PC-9 (cell line): ENCODE results near the gene AMIGO1. TPM values are rescaled to one million over a fixed set of nuclear protein-coding genes. Genes with fewer than 3 reads are reported as not detected.

Source experiments
- Bru-seq: library from RNA; stranded (reverse); fragments of 400-500 nt; gene quantifications from one replicate; lab custom pipeline; 2021; lab: Mats Ljungman, UMichigan
- BruChase-seq, 2 experiments: library from RNA; stranded (reverse); fragments of 400-500 nt; gene quantifications; one replicate each; lab custom pipeline; 2021; lab: Mats Ljungman, UMichigan
- BruUV-seq: library from RNA; stranded (reverse); fragments of 400-500 nt; replicated peaks from 2 replicates; lab custom pipeline; 2021; lab: Mats Ljungman, UMichigan
- CTCF ChIA-PET: fragments of 300-600 bp; sonication (Branson Sonifier 250); formaldehyde crosslinking; loops from one replicate; lab custom pipeline; 2022; ENCODE audit warnings: antibody characterized with exemption; lab: Charles Lee
- POLR2A ChIA-PET: fragments of 300-600 bp; sonication (Branson Sonifier 250); formaldehyde crosslinking; loops from one replicate; lab custom pipeline; 2022; ENCODE audit warnings: antibody characterized with exemption; ENCODE audit not compliant: unreplicated experiment; lab: Charles Lee
- DNase-seq, 2 experiments: peaks; one replicate each; pipeline versions ENCODE4 v3.0.0 to v3.0.0-alpha.2; 2015 to 2022; ENCODE audit warnings: mixed read lengths in 1 of 2
- H2AFZ ChIP-seq: fragments of 200-600 bp; sonication (generic); 2 replicates; pipeline ENCODE4 v1.8.1; 2017; ENCODE audit warnings: antibody characterized with exemption
- H3F3A ChIP-seq: fragments of 200-600 bp; sonication (generic); 2 replicates; pipeline ENCODE4 v1.8.1; 2017; ENCODE audit warnings: antibody characterized with exemption, mild to moderate bottlenecking, low read depth; ENCODE audit not compliant: insufficient read depth
- H3K27ac ChIP-seq: fragments of 200-600 bp; sonication (generic); 2 replicates; pipeline ENCODE4 v1.6.1; 2016; ENCODE audit warnings: mixed run types
- H3K27me3 ChIP-seq: fragments of 200-600 bp; sonication (generic); 2 replicates; pipeline ENCODE4 v1.6.1; 2016; ENCODE audit warnings: low read depth, mixed run types; ENCODE audit not compliant: insufficient read depth
- H3K36me3 ChIP-seq: fragments of 200-600 bp; sonication (generic); 2 replicates; pipeline ENCODE4 v1.6.1; 2016; ENCODE audit warnings: low read depth, mixed run types
- H3K4me1 ChIP-seq: fragments of 200-600 bp; sonication (generic); replicated peaks from 2 replicates; pipeline ENCODE4 v1.6.1; 2016; ENCODE audit warnings: mixed run types; ENCODE audit not compliant: insufficient read depth
- H3K4me2 ChIP-seq: fragments of 200-600 bp; sonication (generic); 2 replicates; pipeline ENCODE4 v1.6.1; 2017; ENCODE audit warnings: mixed run types
- H3K4me3 ChIP-seq: fragments of 200-600 bp; sonication (generic); 2 replicates; pipeline ENCODE4 v1.6.1; 2016; ENCODE audit warnings: mixed run types
- H3K79me2 ChIP-seq: fragments of 200-600 bp; sonication (generic); 2 replicates; pipeline ENCODE4 v1.6.1; 2017; ENCODE audit warnings: low read depth, mixed run types
- H3K9me2 ChIP-seq: fragments of 200-600 bp; sonication (generic); 2 replicates; pipeline ENCODE4 v1.8.1; 2017; ENCODE audit warnings: mild to moderate bottlenecking; ENCODE audit not compliant: insufficient read depth
- H3K9me3 ChIP-seq: fragments of 200-600 bp; sonication (generic); 2 replicates; pipeline ENCODE4 v1.8.1; 2016; ENCODE audit warnings: low read depth; ENCODE audit not compliant: insufficient read depth
- H4K20me1 ChIP-seq: fragments of 200-600 bp; sonication (generic); 2 replicates; pipeline ENCODE4 v1.8.1; 2017; ENCODE audit not compliant: insufficient read depth
- CTCF ChIP-seq: fragments of 200-600 bp; sonication (generic); conservative IDR thresholded peaks from 2 replicates; pipeline ENCODE4 v1.6.1; 2017; ENCODE audit warnings: mixed run types, antibody characterized with exemption, mild to moderate bottlenecking, moderate library complexity
- EZH2 ChIP-seq: fragments of 200-600 bp; sonication (generic); IDR thresholded peaks from 2 replicates; pipeline ENCODE4 v1.8.0; 2017; ENCODE audit warnings: antibody characterized with exemption, low read depth
- intact Hi-C: fragments of 100-400 bp; cut with micrococcal nuclease; formaldehyde crosslinking; loops from one replicate; pipeline ENCODE4 v1.10.0; 2022; ENCODE audit not compliant: unreplicated experiment
- long read RNA-seq: library from polyadenylated mRNA; stranded (forward); transcript quantifications from one replicate; pipeline ENCODE4 v2.0.0, GENCODE V29; 2022
- total RNA-seq: library from RNA; stranded (reverse); gene quantifications from 2 replicates; pipeline ENCODE4 v1.2.3, GENCODE V29; 2021

Gene AMIGO1
- total RNA-seq (4.1 and 4.2 TPM in 2 replicates), Bru-seq, nascent RNA (percentile 36 among the genes with signal in this experiment), BruChase-seq, experiment 1, labeled RNA remaining after a 2-hour chase (percentile 49 among the genes with signal in this experiment), BruChase-seq, experiment 2, labeled RNA remaining after a 6-hour chase (percentile 56 among the genes with signal in this experiment)
- long read RNA-seq, full-length matches to known transcripts: 3 of 4 reads
- long read RNA-seq, partial matches to known transcripts: 0 of 4 reads
- long read RNA-seq, other reads (novel, unspliced or antisense): 1 of 4 reads

- no TSS peak for BruUV-seq
- TF ChIP-seq CTCF (no peak), EZH2 (no peak)
- Histone ChIP-seq H3F3A (peaks cover 5% of the 10 kb centered on the region; the same call in 1 of the 2 replicates), H4K20me1 (no peaks in the 10 kb centered on the region), H3K27me3 (no peaks in the 10 kb centered on the region), H3K4me3 (peak within 1 kb of the TSS; percentile 92), H3K79me2 (no peaks in the 10 kb centered on the region), H3K36me3 (no peaks in the 10 kb centered on the region), H3K9me2 (no peaks in the 10 kb centered on the region), H3K4me2 (peak within 1 kb of the TSS; percentile 82), H3K9me3 (no peaks in the 10 kb centered on the region), H2AFZ (peak within 1 kb of the TSS; percentile 98), H3K4me1 (peaks cover 11% of the 10 kb centered on the region), H3K27ac (no peak within 1 kb of the TSS)
- ChIA-PET CTCF (interaction anchor here (0.7 kb wide), 1 partner anchor 24 kb away, joined by 3 read pairs; no protein-coding TSS in a partner anchor), POLR2A (interaction anchor here (0.6 to 0.7 kb wide), 3 partner anchors 11 to 30 kb away, joined by 3 to 7 read pairs (median 6); partner anchors contain the start of gene CYB561D1)
- DNase-seq: peak; percentile 53 to 57
- intact Hi-C loops: loop anchor here (1.0 kb wide), 1 partner anchor 26 kb away; the partner anchor contains the start of gene ATXN7L2
Measured at GRCh38 chr1:109509176-109510134, at the start of gene AMIGO1. TSS of gene AMIGO1 (minus strand) at chr1:109509727. CDS start at chr1:109508912, 815 bp downstream.

- CTCF ChIA-PET: no interaction called here
- POLR2A ChIA-PET: no interaction called here
- H4K20me1 ChIP-seq: peaks cover 96% of the 10 kb centered on the region
Measured at GRCh38 chr1:109557520-109557919, 48.0 kb upstream of the AMIGO1 start.

More at GRCh38 chr1:109557520-109557919, 48.0 kb upstream of the AMIGO1 start:
- Histone ChIP-seq H3K4me2 (no peak overlapping the region), H3K27ac (no peak overlapping the region), H3K36me3 (no peaks in the 10 kb centered on the region), H3F3A (no peaks in the 10 kb centered on the region), H3K27me3 (no peaks in the 10 kb centered on the region), H3K4me3 (no peak overlapping the region), H3K4me1 (peaks cover 8% of the 10 kb centered on the region; the same call in 1 of the 2 replicates), H3K9me3 (no peaks in the 10 kb centered on the region), H3K9me2 (no peaks in the 10 kb centered on the region), H3K79me2 (peaks cover 100% of the 10 kb centered on the region), H2AFZ (no peak overlapping the region)
- intact Hi-C loops: no loop called here
- no peak for DNase-seq
- TF ChIP-seq CTCF (no peak), EZH2 (no peak)
- BruUV-seq: no TSS peak
